OCI-LY1 (cell line): ENCODE data around the gene SHC3.

Source experiments
- EZH2 ChIP-seq: fragments of 200-600 bp; sonication (generic), shearing (Covaris generic); IDR thresholded peaks from 2 replicates; pipeline ENCODE4 v1.8.0; 2017; ENCODE audit warnings: borderline replicate concordance, mixed run types, mild to moderate bottlenecking, antibody characterized with exemption, low read length, moderate library complexity, mixed read lengths
- TF ChIP-seq, protein P1 (sequence below): fragments of 200-600 bp; sonication (generic), shearing (Covaris generic); IDR thresholded peaks from 2 replicates; pipeline ENCODE4 v1.5.1; 2017; ENCODE audit warnings: mild to moderate bottlenecking, antibody characterized with exemption, low read length, moderate library complexity, mixed read lengths

DNA sequence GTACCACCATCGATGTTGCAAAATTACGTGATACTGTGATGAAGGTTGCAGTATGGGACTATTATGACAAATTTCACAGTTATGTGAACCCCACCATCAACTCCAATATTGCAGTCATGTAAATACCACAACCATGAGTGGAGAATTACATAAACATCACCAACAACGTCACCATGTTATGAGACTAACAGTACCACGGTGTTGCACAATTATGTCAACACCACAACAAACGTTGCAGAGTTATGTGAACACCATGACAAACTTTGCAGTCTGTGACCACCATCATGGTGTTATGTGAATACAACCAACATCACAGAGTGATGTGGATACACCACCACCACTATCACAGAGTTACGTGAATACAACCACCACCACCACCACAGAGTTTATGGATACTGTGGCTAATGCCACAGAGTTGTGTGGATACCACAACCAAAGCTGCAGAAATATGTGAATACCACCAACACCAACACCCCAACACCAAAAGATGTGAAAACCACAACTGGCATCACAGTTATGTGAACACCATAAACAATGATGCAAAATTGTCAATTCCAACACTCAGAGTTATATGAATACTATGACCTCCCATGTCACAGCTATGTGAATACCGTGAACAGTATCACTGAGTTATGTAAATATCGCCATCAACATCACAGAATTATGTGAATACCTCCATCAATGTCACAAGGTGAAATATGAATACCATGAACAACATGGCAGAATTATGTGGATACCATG is 62.4 kb downstream of the SHC3 start:
- TF ChIP-seq, protein P1, sequence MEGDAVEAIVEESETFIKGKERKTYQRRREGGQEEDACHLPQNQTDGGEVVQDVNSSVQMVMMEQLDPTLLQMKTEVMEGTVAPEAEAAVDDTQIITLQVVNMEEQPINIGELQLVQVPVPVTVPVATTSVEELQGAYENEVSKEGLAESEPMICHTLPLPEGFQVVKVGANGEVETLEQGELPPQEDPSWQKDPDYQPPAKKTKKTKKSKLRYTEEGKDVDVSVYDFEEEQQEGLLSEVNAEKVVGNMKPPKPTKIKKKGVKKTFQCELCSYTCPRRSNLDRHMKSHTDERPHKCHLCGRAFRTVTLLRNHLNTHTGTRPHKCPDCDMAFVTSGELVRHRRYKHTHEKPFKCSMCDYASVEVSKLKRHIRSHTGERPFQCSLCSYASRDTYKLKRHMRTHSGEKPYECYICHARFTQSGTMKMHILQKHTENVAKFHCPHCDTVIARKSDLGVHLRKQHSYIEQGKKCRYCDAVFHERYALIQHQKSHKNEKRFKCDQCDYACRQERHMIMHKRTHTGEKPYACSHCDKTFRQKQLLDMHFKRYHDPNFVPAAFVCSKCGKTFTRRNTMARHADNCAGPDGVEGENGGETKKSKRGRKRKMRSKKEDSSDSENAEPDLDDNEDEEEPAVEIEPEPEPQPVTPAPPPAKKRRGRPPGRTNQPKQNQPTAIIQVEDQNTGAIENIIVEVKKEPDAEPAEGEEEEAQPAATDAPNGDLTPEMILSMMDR: no peak
- TF ChIP-seq EZH2: no peak
